ENCODE measurements around the gene PPARG. TPM values are rescaled to one million over a fixed set of nuclear protein-coding genes. Genes with fewer than 3 reads are reported as not detected.

The PPARG gene
- total RNA-seq, 1 experiment from 2014 or later: 71.6 TPM

- intact Hi-C loops (cut with micrococcal nuclease): no loop called here
- ATAC-seq (no peak), DNase-seq (ENCODE audit: low read depth, low spot score) (no peak)
- ChIA-PET CTCF (interaction anchor here (1.5 kb wide), 1 partner anchor 18 kb away, joined by 4 read pairs; no protein-coding TSS in a partner anchor), RAD21 (ENCODE audit: low non-redundant PET in 1 of 2, low total read pairs in 2 of 2, uncharacterized antibody in 2 of 2, unreplicated experiment in 2 of 2) (no interaction called here), POLR2A (interaction anchor here (1.1 kb wide), 1 partner anchor 9 kb away, joined by 5 read pairs; no protein-coding TSS in a partner anchor)
- Histone ChIP-seq H3K9ac (ENCODE audit: low read length) (no peak overlapping the region), H2AFZ (ENCODE audit: low read depth, low read length, poor library complexity, severe bottlenecking) (no peak overlapping the region), H3K4me3 (replicated peaks in 1 of 2; ENCODE audit: low read depth in 1 of 2, low read length in 2 of 2) (no peak overlapping the region), H3K36me3 (ENCODE audit: control insufficient read depth in 1 of 2, insufficient read depth in 2 of 2, low read length in 2 of 2) (no peaks in the 10 kb centered on the region), H3K27ac (ENCODE audit: low read depth, low read length) (no peak overlapping the region), H3K4me1 (ENCODE audit: control insufficient read depth in 1 of 2, insufficient read depth in 2 of 2, low read length in 2 of 2) (peaks cover 0 to 18% of the 10 kb centered on the region in 2 experiments; a peak in 1 of 4 replicates), H3K9me3 (ENCODE audit: control insufficient read depth in 1 of 2, insufficient read depth in 1 of 2, low read depth in 1 of 2, low read length in 2 of 2) (no peaks in the 10 kb centered on the region), H3K4me2 (ENCODE audit: low read length) (no peak overlapping the region), H3K79me2 (ENCODE audit: insufficient read depth, low read length) (no peaks in the 10 kb centered on the region), H3K9me2 (ENCODE audit: insufficient read depth) (no peaks in the 10 kb centered on the region), H4K20me1 (ENCODE audit: insufficient read depth) (no peaks in the 10 kb centered on the region), H3K27me3 (ENCODE audit: insufficient read depth, low read length) (no peaks in the 10 kb centered on the region)
- no TSS peak for BruUV-seq (replicated peaks)
- no peak for TF ChIP-seq ELF1 (IDR thresholded peaks at IDR 0.05; ENCODE audit: borderline replicate concordance, low read depth)
- TF ChIP-seq JUND (IDR thresholded peaks at IDR 0.05): no peak
- no peak for TF ChIP-seq FOSL1 (IDR thresholded peaks at IDR 0.05; ENCODE audit: low read depth)
- TF ChIP-seq ZBTB33 (IDR thresholded peaks at IDR 0.05; ENCODE audit: extremely low read depth, insufficient replicate concordance, low read length): no peak
- no peak for TF ChIP-seq POLR2A (IDR thresholded peaks at IDR 0.05; ENCODE audit: borderline replicate concordance, extremely low read depth, insufficient read depth, insufficient read length)
- no peak for TF ChIP-seq MAX (IDR thresholded peaks at IDR 0.05)
- no peak for TF ChIP-seq REST (IDR thresholded peaks at IDR 0.05; ENCODE audit: low read depth)
- no peak for TF ChIP-seq TCF7L2 (IDR thresholded peaks at IDR 0.05; ENCODE audit: borderline replicate concordance, extremely low read depth, insufficient read depth, insufficient read length)
- TF ChIP-seq CBX3 (IDR thresholded peaks at IDR 0.05; ENCODE audit: low read depth): no peak
- no peak for TF ChIP-seq YY1 (IDR thresholded peaks at IDR 0.05; ENCODE audit: extremely low read depth, insufficient replicate concordance, low read depth, low read length)
- no peak for TF ChIP-seq RAD21 (IDR thresholded peaks at IDR 0.05; ENCODE audit: low read depth)
- TF ChIP-seq SP1 (IDR thresholded peaks at IDR 0.05; ENCODE audit: low read depth): no peak
- TF ChIP-seq POLR2AphosphoS5 (IDR thresholded peaks at IDR 0.05; ENCODE audit: low read depth, low read length): no peak
- TF ChIP-seq EZH2phosphoT487 (IDR thresholded peaks at IDR 0.05; ENCODE audit: borderline replicate concordance): no peak
- no peak for TF ChIP-seq CEBPB (IDR thresholded peaks at IDR 0.05; ENCODE audit: low read depth)
- no peak for TF ChIP-seq ZNF274 (IDR thresholded peaks at IDR 0.05; ENCODE audit: low read depth, low read length)
- no peak for TF ChIP-seq ATF3 (IDR thresholded peaks at IDR 0.05)
Observed at GRCh38 chr3:12462159-12462947, 173.5 kb downstream of the PPARG start.
